Thoracic aorta (tissue), 2 donors: Measurements from ENCODE around the gene NRXN2. TPM values are rescaled to one million over a fixed set of nuclear protein-coding genes. Genes with fewer than 3 reads are reported as not detected.

Experiments
- ATAC-seq: fragments of 150-250 bp; one replicate; pipeline ENCODE4 v1.8.0; 2017; ENCODE audit warnings: low read depth; ENCODE audit not compliant: insufficient number of reproducible peaks, low FRiP score
- DNase-seq: peaks from one replicate; pipeline ENCODE4 v3.0.0-alpha.2; 2020; ENCODE audit warnings: low spot score
- H3K27ac ChIP-seq, 2 donors: fragments of 200-600 bp; sonication (generic); 1 replicate in 1 of 2; 2 replicates in 1 of 2; pipeline ENCODE4 v1.5.1; 2016; ENCODE audit warnings: mild to moderate bottlenecking in 2 of 2, moderate library complexity in 2 of 2
- H3K27me3 ChIP-seq: fragments of 200-600 bp; sonication (generic); replicated peaks from 2 replicates; pipeline ENCODE4 v1.6.0; 2016; ENCODE audit warnings: mild to moderate bottlenecking; ENCODE audit not compliant: insufficient read depth
- H3K36me3 ChIP-seq: fragments of 200-600 bp; sonication (generic); one replicate; pipeline ENCODE4 v1.5.1; 2016
- H3K4me1 ChIP-seq, 2 donors: fragments of 200-600 bp; sonication (generic); 1 replicate in 1 of 2; 2 replicates in 1 of 2; pipeline versions ENCODE4 v1.5.1 to v1.6.0; 2016; ENCODE audit warnings: low read depth in 2 of 2, mild to moderate bottlenecking in 1 of 2; ENCODE audit not compliant: control insufficient read depth in 1 of 2
- H3K4me3 ChIP-seq: fragments of 200-600 bp; sonication (generic); 2 replicates; pipeline ENCODE4 v1.5.1; 2016; ENCODE audit warnings: mild to moderate bottlenecking
- H3K9me3 ChIP-seq: fragments of 200-600 bp; sonication (generic); 2 replicates; pipeline ENCODE4 v1.5.1; 2016
- total RNA-seq, 2 donors: library from RNA; depleted of rRNA; stranded (reverse); fragments of >200 nt; gene quantifications; one replicate each; pipeline versions ENCODE4 v1.1.0 to v1.2.3, GENCODE V29; 2016
- TF ChIP-seq, protein P1 (sequence below): fragments of 200-600 bp; sonication (generic); IDR thresholded peaks from one replicate; pipeline ENCODE4 v1.5.1; 2019; ENCODE audit warnings: antibody characterized with exemption

Gene NRXN2
- total RNA-seq, 2 donors from 2014 or later: 40.3 to 41.3 TPM

DNA sequence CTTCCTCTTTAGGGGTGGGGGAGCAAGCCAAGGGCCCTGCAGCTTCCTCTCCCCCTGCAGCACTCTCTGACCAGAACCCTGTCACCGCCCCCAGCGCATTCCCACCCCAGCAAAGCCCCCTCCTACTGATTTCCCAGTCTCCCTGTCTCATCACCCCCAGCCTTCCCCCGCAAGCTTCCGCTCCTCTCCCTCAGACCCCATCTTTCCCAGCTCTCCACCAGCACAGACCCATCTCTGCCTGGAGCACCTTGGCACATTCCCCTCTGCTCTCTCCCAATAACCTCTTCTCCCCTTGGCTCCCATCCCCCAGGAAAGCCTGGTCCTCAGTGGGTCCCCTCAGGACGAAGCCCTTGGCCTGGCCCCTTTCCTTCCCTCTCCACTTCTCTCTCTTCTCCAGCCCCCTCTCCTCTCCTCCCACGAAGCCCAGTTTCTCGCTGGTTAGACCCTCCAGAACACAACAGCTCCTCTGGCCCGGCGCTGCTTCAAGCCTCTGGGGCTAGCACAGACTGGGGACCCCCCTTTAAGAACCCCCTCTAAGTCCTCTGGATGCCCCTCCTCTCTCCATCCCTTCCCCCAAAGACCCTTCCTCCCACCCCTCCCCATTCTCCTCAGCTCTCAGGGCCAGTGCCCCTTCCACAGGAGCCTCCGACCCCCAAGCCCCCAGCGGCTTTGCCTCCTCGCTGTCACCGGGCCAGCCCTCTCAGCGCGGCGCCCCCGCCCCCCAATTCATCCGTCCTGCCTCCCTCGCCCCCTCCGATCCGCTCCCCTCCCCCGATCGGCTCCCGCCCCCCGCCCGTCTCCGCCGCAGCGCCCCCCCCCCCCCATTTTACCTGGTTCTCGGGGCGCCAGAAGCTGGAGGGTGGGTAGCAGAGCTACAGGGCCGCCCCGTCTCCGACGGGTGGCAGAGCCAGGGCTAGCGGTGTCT is 594 bp downstream of the NRXN2 start:
- Histone ChIP-seq H3K4me3 (no peak overlapping the region), H3K27me3 (no peaks in the 10 kb centered on the region)
- no peak for DNase-seq

DNA sequence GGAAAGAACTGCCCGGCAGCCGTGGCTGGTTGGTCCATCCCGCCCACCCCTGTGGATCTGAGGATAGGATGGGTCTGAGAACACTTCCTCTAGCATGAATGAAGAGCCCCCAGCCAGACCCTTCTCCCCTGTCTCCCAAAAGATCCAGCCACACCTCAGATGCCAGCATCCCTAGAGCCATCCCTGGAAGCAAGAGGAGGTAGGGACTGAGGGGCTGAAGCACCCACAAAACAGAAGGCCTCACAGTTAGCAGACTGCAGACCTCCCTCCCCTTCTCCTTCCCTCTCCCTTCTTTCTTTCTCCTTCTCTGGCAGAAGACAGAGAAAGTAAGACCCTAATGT is 1.7 kb downstream of the NRXN2 start:
- TF ChIP-seq, protein P1, sequence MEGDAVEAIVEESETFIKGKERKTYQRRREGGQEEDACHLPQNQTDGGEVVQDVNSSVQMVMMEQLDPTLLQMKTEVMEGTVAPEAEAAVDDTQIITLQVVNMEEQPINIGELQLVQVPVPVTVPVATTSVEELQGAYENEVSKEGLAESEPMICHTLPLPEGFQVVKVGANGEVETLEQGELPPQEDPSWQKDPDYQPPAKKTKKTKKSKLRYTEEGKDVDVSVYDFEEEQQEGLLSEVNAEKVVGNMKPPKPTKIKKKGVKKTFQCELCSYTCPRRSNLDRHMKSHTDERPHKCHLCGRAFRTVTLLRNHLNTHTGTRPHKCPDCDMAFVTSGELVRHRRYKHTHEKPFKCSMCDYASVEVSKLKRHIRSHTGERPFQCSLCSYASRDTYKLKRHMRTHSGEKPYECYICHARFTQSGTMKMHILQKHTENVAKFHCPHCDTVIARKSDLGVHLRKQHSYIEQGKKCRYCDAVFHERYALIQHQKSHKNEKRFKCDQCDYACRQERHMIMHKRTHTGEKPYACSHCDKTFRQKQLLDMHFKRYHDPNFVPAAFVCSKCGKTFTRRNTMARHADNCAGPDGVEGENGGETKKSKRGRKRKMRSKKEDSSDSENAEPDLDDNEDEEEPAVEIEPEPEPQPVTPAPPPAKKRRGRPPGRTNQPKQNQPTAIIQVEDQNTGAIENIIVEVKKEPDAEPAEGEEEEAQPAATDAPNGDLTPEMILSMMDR: no peak
- H3K4me3 ChIP-seq: no peak overlapping the region
- peaks cover 1% of the 10 kb centered on the region for H3K27me3 ChIP-seq
- no peak for ATAC-seq
- H3K9me3 ChIP-seq: no peaks in the 10 kb centered on the region
- H3K36me3 ChIP-seq: no peaks in the 10 kb centered on the region
- no peak for DNase-seq
- no peak overlapping the region for H3K27ac ChIP-seq
- peaks cover 0 to 7% of the 10 kb centered on the region in 2 donors for H3K4me1 ChIP-seq

More for the DNA sequence above, 594 bp downstream of the NRXN2 start:
- TF ChIP-seq, protein P1: no peak
- no peak for ATAC-seq
- Histone ChIP-seq H3K9me3 (no peaks in the 10 kb centered on the region), H3K27ac (no peak overlapping the region), H3K4me1 (peaks cover 0 to 7% of the 10 kb centered on the region in 2 donors), H3K36me3 (peaks cover 4% of the 10 kb centered on the region)

DNA sequence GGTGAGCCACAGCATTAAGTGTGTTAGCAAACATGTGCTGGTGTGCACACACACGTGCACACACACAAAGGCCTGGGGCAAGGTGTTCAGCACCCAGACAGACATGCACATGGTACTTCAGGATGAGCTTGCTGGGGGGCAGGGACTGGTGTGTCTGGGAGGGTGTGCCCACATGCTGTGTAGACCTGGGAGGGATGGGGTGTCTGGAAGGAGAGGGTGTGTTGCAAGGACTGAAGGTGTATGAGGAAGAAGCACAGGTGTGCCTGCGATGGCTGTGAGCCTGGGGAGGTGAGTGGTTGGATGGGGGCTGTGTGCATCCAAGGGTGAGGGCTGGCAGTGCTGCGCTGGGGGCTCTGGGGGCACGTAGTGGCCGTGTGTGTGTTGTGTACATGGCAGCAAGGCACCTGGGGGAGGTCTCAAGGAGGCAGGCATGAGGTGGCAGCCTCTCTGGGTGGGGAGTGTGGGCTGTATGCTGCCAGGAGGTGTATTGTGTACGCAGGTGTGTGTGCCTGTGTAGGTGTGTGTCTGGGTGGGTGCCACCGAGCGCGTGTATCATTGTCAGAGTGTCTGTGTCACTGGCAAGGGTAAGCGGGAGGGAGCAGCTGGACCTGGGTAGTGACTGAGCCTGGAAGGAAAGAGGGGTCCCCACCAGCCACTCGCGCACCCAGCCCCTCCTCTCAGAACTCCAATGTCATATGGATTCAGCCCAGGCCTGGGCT is 2.2 kb downstream of the NRXN2 start:
- no peak for DNase-seq
- ATAC-seq: no peak
- H3K27me3 ChIP-seq: peaks cover 6% of the 10 kb centered on the region

DNA sequence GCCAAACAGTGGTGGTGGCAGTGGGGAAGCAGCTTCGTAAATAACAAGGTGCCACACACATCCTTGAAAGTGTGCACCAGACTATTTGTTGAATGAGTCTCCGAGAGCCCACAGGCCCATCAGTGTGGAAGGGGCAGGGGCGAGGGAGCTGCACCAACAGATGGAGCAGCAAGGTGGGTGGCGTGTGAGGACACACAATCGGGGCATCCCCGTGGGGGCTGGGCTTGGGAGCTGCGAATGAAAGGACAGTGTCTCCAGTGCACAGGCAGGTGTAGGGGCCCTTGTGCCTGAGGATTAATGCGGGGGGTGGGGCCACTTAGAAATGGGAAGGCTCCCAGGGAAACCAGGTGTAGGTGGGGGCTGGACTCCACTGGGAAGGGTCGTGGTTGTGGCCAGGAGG is 2.8 kb downstream of the NRXN2 start:
- Histone ChIP-seq H3K4me1 (peaks cover 0 to 7% of the 10 kb centered on the region in 2 donors), H3K27ac (no peak overlapping the region), H3K4me3 (no peak overlapping the region), H3K9me3 (no peaks in the 10 kb centered on the region), H3K27me3 (peaks cover 7% of the 10 kb centered on the region), H3K36me3 (no peaks in the 10 kb centered on the region)
- ATAC-seq: no peak
- no peak for DNase-seq
- TF ChIP-seq, protein P1: no peak

More for the DNA sequence above, 2.2 kb downstream of the NRXN2 start:
- H3K27ac ChIP-seq: no peak overlapping the region
- no peaks in the 10 kb centered on the region for H3K36me3 ChIP-seq
- TF ChIP-seq, protein P1: no peak
- H3K4me3 ChIP-seq: no peak overlapping the region
- no peaks in the 10 kb centered on the region for H3K9me3 ChIP-seq
- H3K4me1 ChIP-seq: peaks cover 0 to 7% of the 10 kb centered on the region in 2 donors

DNA sequence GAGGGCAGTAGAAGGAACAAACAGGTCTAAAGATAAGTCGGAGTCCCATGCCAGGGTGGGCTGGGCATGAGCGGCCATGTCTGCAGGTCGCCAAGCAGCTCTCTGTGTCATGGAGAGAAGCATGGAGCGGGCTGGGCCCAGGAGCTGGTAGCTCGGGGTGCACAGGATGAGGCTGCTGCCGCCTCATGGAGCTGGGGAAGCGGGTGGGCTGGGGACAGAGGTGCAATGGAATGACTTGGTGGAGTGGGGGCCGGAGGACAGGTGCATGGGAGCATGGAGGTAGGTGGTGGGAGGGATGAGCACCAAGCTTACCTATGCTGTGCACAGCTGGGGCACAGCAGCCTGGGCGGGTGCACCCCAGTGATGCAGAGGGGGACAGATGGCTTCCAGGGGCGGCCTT is 3.6 kb downstream of the NRXN2 start:
- no peak for DNase-seq
- Histone ChIP-seq H3K4me3 (no peak overlapping the region), H3K36me3 (no peaks in the 10 kb centered on the region), H3K27ac (no peak overlapping the region), H3K9me3 (no peaks in the 10 kb centered on the region), H3K27me3 (peaks cover 7% of the 10 kb centered on the region), H3K4me1 (peaks cover 0 to 7% of the 10 kb centered on the region in 2 donors)
- no peak for ATAC-seq
- TF ChIP-seq, protein P1: no peak
